ENCODE data around the gene YY1. TPM values are rescaled to one million over a fixed set of nuclear protein-coding genes. Genes with fewer than 3 reads are reported as not detected.
A peak's percentile ranks its signal among the peaks of the same experiment; 100 is the strongest.

YY1 gene
- total RNA-seq, 1 donor from 2014 or later, result 42.4 TPM

- intact Hi-C loops (cut with DNase I), result loop anchor here (2.0 kb wide), 1 partner anchor 43 kb away; no protein-coding TSS in a partner anchor
- H3K4me3 ChIP-seq, result peak overlapping the region; percentile 82 to 93
- H3K27me3 ChIP-seq, result no peaks in the 10 kb centered on the region
- TF ChIP-seq, protein P1, sequence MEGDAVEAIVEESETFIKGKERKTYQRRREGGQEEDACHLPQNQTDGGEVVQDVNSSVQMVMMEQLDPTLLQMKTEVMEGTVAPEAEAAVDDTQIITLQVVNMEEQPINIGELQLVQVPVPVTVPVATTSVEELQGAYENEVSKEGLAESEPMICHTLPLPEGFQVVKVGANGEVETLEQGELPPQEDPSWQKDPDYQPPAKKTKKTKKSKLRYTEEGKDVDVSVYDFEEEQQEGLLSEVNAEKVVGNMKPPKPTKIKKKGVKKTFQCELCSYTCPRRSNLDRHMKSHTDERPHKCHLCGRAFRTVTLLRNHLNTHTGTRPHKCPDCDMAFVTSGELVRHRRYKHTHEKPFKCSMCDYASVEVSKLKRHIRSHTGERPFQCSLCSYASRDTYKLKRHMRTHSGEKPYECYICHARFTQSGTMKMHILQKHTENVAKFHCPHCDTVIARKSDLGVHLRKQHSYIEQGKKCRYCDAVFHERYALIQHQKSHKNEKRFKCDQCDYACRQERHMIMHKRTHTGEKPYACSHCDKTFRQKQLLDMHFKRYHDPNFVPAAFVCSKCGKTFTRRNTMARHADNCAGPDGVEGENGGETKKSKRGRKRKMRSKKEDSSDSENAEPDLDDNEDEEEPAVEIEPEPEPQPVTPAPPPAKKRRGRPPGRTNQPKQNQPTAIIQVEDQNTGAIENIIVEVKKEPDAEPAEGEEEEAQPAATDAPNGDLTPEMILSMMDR (IDR thresholded peaks at IDR 0.05), result no peak
- peak in 1 of 2 donors; percentile 60 for DNase-seq (ENCODE audit: low spot score in 2 of 2)
- H3K4me1 ChIP-seq, result peaks cover 0 to 5% of the 10 kb centered on the region in 2 donors
- peaks cover 0 to 4% of the 10 kb centered on the region in 2 donors for H3K36me3 ChIP-seq
- peak overlapping the region; percentile 85 to 86 for H3K27ac ChIP-seq
- no peaks in the 10 kb centered on the region for H3K9me3 ChIP-seq
Observed at GRCh38 chr14:100283984-100284881, 45.3 kb downstream of the YY1 start.

DNA sequence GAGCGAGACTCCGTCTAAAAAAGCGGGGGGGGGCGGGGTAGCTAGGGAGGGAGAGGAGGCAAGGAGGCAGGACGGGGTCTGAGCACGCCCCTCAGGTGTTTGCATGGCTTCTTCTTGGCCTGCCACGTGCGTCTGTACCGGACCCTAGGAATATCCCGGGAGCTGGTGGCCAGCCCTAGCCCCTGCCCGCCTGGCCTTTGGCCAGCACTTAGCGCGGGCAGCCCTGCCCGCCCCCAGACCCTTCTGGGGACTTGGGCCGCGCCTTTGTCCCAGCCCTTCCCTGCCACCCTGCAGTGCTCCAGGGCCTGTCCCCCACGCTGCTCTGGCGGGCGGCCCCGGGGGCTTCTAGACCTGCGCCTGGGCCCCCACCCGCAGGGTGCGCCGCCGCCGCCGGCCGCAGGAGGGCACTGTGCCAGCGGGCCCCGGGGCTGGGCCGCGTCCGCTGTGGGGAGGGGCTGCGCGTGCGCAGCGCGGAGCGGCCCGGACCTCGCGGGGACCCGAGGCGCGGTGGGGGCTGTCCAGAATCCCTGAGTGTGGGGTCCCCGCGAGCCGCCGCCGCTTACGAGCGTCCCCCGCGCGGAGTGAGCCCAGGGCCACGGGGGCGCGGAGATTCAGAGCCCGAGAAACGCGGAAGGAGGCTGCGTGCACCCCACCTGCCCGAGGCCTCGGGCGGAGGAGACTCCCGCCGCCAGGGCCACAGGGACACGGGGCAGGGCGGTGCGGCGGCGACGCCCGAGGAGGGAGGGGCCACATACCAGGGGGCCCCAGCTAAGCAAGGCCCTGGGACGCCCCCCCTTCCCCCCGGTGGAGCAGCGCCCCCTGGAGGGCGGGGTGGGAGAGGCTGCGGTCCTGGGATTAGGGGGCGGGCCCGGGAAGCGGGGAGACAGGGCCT is 46.3 kb downstream of the YY1 start:
- DNase-seq (ENCODE audit: low spot score in 2 of 2), result peak in 1 of 2 donors; percentile 80
- Histone ChIP-seq H3K27ac (peak overlapping the region; percentile 85 to 86), H3K4me3 (peak overlapping the region; percentile 82 to 93), H3K36me3 (peaks cover 0 to 5% of the 10 kb centered on the region in 2 donors), H3K9me3 (no peaks in the 10 kb centered on the region), H3K4me1 (peaks cover 0 to 5% of the 10 kb centered on the region in 2 donors), H3K27me3 (no peaks in the 10 kb centered on the region)
- intact Hi-C loops (cut with DNase I), result loop anchor here (1.0 to 2.0 kb wide), 4 partner anchors 20 to 91 kb away; partner anchors contain the start of gene WDR25
- TF ChIP-seq, protein P1 (IDR thresholded peaks at IDR 0.05), result peak; percentile 86 to 92 (median 91)

DNA sequence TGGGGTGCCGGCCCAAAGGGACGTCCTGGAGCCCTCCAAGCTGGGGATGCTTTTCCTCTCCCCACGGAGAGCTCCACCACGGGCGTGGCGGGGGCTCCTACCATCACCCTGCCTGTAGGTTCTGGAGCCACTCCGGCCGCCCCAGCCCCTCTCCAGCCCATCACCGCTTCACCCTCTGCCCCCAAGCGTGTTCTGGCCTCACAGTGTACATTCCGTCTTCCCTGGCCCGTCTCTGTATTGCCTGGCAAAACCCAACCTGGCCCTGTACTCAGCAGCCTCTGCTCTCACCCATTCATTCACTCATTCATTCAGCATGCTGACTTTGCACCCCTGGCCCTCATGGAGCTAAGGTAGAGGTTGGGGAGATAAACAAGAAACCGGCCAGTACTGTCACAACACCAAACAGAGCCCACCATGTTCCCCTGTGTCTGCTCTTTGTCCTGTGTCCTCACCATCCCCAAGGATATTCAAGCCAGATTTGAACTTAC is 47.0 kb downstream of the YY1 start:
- Histone ChIP-seq H3K4me1 (peaks cover 0 to 5% of the 10 kb centered on the region in 2 donors), H3K27ac (peak overlapping the region; percentile 85 to 86)
- intact Hi-C loops (cut with DNase I), result loop anchor here (1.0 to 2.0 kb wide), 4 partner anchors 19 to 90 kb away; partner anchors contain the start of gene WDR25

DNA sequence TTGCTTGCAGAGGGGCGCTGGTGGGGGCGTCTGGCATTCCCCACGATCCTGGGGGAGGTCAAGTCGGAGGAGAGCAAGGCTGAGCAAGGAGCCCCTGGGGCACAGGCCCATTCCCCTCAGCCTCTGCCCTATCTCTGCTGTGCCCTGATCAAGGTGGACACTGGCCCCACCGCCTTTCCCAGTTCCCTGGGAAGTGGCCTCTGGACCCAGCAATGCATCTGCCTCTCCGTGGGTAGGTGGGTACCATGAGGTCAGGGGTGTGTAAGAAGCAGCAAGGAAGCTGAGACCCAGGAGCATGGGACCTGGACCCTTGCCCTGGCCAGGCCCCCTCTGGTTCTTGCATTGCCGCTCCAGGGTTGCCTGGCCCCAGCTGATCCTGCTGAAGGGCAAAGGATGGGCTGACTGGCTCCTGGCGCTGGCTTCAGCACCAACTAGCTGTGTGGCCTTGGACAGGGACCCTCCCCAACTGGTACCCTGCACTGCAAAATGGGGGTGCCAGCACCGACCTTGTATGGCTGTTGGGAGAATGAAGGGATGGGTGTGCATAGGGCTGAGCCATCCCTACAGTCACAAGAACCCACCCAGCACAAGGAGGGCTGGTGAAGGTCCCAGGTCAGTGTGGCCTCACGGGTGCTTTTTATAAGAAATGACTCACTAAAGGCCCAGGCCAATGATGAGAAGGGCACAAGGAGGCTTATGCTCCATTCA is 47.7 kb downstream of the YY1 start:
- no peaks in the 10 kb centered on the region for H3K9me3 ChIP-seq
- H3K4me3 ChIP-seq, result no peak overlapping the region
- TF ChIP-seq, protein P1 (IDR thresholded peaks at IDR 0.05), result no peak
- H3K27me3 ChIP-seq, result no peaks in the 10 kb centered on the region
- intact Hi-C loops (cut with DNase I), result no loop called here
- H3K27ac ChIP-seq, result no peak overlapping the region
- DNase-seq (ENCODE audit: low spot score in 2 of 2), result peak in 1 of 2 donors; percentile 60
- peaks cover 3 to 18% of the 10 kb centered on the region in 2 donors for H3K36me3 ChIP-seq
- peaks cover 0 to 5% of the 10 kb centered on the region in 2 donors for H3K4me1 ChIP-seq

More for the DNA sequence above, 47.0 kb downstream of the YY1 start:
- TF ChIP-seq, protein P1 (IDR thresholded peaks at IDR 0.05), result no peak
- Histone ChIP-seq H3K4me3 (peak overlapping the region; percentile 82 to 93), H3K9me3 (no peaks in the 10 kb centered on the region), H3K27me3 (no peaks in the 10 kb centered on the region), H3K36me3 (peaks cover 0 to 11% of the 10 kb centered on the region in 2 donors)
- no peak for DNase-seq (ENCODE audit: low spot score in 2 of 2)
